Measurements from ENCODE around the gene PRSS8. TPM values are rescaled to one million over a fixed set of nuclear protein-coding genes. Genes with fewer than 3 reads are reported as not detected.

The PRSS8 gene
- polyA plus RNA-seq, 1 experiment = not detected

DNA sequence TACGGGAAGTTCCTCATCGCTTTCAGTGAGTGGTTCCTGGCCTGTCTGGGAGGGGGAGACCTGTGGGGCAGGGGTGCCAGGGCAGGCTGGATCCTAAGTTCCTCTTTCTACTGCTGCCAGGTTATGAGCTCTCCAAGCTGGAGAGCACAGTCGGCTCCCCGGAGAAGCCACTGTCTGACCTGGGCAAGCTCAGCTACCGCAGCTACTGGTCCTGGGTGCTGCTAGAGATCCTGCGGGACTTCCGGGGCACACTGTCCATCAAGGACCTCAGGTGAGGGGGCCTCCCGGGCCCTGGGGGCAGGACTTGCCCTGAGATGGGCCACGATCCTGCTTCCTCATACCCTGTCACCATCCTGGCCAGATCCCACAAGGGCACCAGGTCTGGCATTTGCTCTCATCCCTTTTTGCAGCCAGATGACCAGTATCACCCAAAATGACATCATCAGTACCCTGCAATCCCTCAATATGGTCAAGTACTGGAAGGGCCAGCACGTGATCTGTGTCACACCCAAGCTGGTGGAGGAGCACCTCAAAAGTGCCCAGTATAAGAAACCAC lies 5.1 kb downstream of the PRSS8 start:
- Histone ChIP-seq H3K27ac (ENCODE audit: low read depth, low read length) (no peak overlapping the region), H3K4me3 (ENCODE audit: low read depth, low read length) (no peak overlapping the region), H3K9me3 (ENCODE audit: control insufficient read depth, insufficient read depth, low read length) (no peaks in the 10 kb centered on the region), H3K27me3 (ENCODE audit: control insufficient read depth, insufficient read depth, low read length) (peaks cover 2% of the 10 kb centered on the region)
- CTCF ChIA-PET = interaction anchor here (1.3 kb wide), 1 partner anchor 12 kb away, joined by 4 read pairs; no protein-coding TSS in a partner anchor
- TF ChIP-seq, protein P1, sequence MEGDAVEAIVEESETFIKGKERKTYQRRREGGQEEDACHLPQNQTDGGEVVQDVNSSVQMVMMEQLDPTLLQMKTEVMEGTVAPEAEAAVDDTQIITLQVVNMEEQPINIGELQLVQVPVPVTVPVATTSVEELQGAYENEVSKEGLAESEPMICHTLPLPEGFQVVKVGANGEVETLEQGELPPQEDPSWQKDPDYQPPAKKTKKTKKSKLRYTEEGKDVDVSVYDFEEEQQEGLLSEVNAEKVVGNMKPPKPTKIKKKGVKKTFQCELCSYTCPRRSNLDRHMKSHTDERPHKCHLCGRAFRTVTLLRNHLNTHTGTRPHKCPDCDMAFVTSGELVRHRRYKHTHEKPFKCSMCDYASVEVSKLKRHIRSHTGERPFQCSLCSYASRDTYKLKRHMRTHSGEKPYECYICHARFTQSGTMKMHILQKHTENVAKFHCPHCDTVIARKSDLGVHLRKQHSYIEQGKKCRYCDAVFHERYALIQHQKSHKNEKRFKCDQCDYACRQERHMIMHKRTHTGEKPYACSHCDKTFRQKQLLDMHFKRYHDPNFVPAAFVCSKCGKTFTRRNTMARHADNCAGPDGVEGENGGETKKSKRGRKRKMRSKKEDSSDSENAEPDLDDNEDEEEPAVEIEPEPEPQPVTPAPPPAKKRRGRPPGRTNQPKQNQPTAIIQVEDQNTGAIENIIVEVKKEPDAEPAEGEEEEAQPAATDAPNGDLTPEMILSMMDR (IDR thresholded peaks at IDR 0.05; ENCODE audit: low read depth, low read length) = no peak
- no peak for DNase-seq (ENCODE audit: low read depth, low spot score)
- POLR2A ChIA-PET = no interaction called here

DNA sequence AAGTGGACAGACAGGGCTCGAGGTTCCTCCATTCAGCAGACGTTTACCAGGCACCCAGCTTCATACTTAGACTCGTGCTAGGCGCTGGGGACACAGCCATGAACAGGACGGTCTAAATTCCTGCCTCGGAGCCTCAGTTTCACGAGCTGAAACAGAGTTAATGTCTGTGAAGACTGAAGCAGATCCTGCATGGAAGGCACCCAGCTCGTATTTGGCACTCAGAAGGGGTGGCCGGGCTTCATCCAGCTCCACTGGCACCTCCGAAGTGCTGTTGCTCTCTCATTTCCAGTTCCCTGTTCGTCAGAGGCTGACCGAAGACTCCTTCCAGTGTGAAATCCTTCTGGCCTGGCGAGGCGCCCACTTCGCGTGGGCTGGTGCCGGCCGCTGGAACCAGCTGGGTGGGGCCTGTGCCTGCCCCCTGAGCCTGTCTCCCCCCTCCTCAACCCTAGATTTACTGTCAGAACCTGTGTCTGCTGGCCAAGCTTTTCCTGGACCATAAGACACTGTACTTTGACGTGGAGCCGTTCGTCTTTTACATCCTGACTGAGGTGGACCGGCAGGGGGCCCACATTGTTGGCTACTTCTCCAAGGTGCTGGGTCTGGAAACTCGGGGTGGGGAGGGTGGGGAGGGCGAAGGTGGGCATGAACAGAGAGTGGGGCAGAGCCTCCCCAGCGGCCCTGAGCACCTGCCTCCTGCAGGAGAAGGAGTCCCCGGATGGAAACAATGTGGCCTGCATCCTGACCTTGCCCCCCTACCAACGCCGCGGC lies 5.8 kb downstream of the PRSS8 start:
- Histone ChIP-seq H3K27ac (ENCODE audit: low read depth, low read length) (no peak overlapping the region), H3K27me3 (ENCODE audit: control insufficient read depth, insufficient read depth, low read length) (peaks cover under 1% of the 10 kb centered on the region), H3K9me3 (ENCODE audit: control insufficient read depth, insufficient read depth, low read length) (no peaks in the 10 kb centered on the region), H3K4me3 (ENCODE audit: low read depth, low read length) (no peak overlapping the region)
- TF ChIP-seq, protein P1 (IDR thresholded peaks at IDR 0.05; ENCODE audit: low read depth, low read length) = no peak
- ChIA-PET POLR2A (interaction anchor here (0.7 kb wide), 1 partner anchor 13 kb away, joined by 3 read pairs; no protein-coding TSS in a partner anchor), CTCF (interaction anchor here (1.3 kb wide), 1 partner anchor 13 kb away, joined by 4 read pairs; no protein-coding TSS in a partner anchor)
- no peak for DNase-seq (ENCODE audit: low read depth, low spot score)

DNA sequence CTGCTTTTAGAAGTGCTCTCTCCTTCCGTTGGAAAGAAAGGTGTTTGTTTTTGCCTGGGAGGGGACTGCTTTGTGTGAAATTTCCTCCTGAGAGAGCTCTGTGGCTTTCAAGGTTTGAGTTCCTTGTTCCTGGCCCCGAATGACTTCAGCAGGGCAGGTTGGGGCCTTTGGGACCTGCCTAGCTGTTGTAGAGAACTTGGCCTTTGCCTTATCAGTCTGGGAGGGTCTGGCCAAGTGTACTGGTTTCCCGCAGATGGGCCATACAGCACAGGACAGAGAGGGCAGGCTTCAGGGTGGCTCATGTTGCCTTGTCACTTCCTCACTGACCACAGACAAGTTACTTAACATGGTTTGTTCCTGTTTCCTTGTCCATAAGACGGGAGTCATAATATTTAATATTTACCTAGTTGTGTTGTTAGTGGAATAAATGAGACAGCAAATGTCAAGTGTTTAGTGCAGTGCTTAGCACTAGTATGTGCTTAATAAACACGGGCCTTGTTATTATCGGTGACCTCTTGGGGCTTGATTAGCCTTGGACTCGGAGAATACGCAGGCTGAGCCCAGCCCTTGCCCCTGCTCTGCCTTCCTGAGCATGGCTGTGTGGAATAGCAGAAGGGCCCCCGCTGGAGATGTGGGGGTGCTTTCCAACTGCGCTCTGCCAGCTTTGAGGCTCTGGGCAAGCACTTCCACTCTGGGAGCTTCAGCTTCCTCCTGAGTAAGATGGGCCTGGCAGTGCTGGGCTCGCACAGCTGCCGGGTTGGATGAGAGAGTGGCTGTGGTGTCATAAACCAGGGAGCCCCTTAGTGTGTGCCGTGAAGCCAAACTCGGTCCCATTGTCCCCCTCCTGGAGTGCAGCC lies 6.6 kb downstream of the PRSS8 start:
- H3K27ac ChIP-seq (ENCODE audit: low read depth, low read length) = no peak overlapping the region
- POLR2A ChIA-PET = interaction anchor here (0.7 kb wide), 1 partner anchor 14 kb away, joined by 3 read pairs; no protein-coding TSS in a partner anchor
- TF ChIP-seq, protein P1 (IDR thresholded peaks at IDR 0.05; ENCODE audit: low read depth, low read length) = no peak
- no peak for DNase-seq (ENCODE audit: low read depth, low spot score)
- no peaks in the 10 kb centered on the region for H3K9me3 ChIP-seq (ENCODE audit: control insufficient read depth, insufficient read depth, low read length)
- CTCF ChIA-PET = no interaction called here
- H3K27me3 ChIP-seq (ENCODE audit: control insufficient read depth, insufficient read depth, low read length) = no peaks in the 10 kb centered on the region
- H3K4me3 ChIP-seq (ENCODE audit: low read depth, low read length) = no peak overlapping the region

- DNase-seq (ENCODE audit: low read depth, low spot score) = no peak
- H3K9me3 ChIP-seq (ENCODE audit: control insufficient read depth, insufficient read depth, low read length) = no peaks in the 10 kb centered on the region
- ChIA-PET POLR2A (no interaction called here), CTCF (interaction anchor here (1.7 kb wide), 1 partner anchor 15 kb away, joined by 13 read pairs; no protein-coding TSS in a partner anchor)
- no peak overlapping the region for H3K4me3 ChIP-seq (ENCODE audit: low read depth, low read length)
- no peaks in the 10 kb centered on the region for H3K27me3 ChIP-seq (ENCODE audit: control insufficient read depth, insufficient read depth, low read length)
- H3K27ac ChIP-seq (ENCODE audit: low read depth, low read length) = no peak overlapping the region
- TF ChIP-seq, protein P1 (IDR thresholded peaks at IDR 0.05; ENCODE audit: low read depth, low read length) = no peak
Observed at GRCh38 chr16:31127182-31127581, 8.3 kb downstream of the PRSS8 start.

All from AG04450 (cell line).